Ovary (tissue), 3 donors: ENCODE measurements around the gene VPS51.

Source experiments
- EP300 ChIP-seq: sonication (generic); formaldehyde crosslinking; IDR thresholded peaks from one replicate; pipeline ENCODE4 v1.6.1; 2017; ENCODE audit warnings: antibody characterized with exemption
- TF ChIP-seq, protein P1 (sequence below), 3 donors: fragments of 450-650 bp in 2 of 3; fragments of 200-600 bp in 1 of 3; IDR thresholded peaks; one replicate each; pipeline versions ENCODE4 v1.5.1 to v1.8.0; 2016 to 2022; ENCODE audit warnings: antibody characterized with exemption in 3 of 3, mild to moderate bottlenecking in 1 of 3
- donor health status: DM: no; HTN: no; CAD: no.

GRCh38 chr11:65117206-65118096 is 21.4 kb downstream of the VPS51 start, which contains the start of gene ZNHIT2:
- peak; percentile 13 for TF ChIP-seq EP300
- TF ChIP-seq, protein P1, sequence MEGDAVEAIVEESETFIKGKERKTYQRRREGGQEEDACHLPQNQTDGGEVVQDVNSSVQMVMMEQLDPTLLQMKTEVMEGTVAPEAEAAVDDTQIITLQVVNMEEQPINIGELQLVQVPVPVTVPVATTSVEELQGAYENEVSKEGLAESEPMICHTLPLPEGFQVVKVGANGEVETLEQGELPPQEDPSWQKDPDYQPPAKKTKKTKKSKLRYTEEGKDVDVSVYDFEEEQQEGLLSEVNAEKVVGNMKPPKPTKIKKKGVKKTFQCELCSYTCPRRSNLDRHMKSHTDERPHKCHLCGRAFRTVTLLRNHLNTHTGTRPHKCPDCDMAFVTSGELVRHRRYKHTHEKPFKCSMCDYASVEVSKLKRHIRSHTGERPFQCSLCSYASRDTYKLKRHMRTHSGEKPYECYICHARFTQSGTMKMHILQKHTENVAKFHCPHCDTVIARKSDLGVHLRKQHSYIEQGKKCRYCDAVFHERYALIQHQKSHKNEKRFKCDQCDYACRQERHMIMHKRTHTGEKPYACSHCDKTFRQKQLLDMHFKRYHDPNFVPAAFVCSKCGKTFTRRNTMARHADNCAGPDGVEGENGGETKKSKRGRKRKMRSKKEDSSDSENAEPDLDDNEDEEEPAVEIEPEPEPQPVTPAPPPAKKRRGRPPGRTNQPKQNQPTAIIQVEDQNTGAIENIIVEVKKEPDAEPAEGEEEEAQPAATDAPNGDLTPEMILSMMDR (IDR thresholded peaks at IDR 0.05), result peak; percentile 95 to 99 (median 98)
